Osteocyte (in vitro differentiated cells): Measurements from ENCODE around the gene VWDE. TPM values are rescaled to one million over a fixed set of nuclear protein-coding genes. Genes with fewer than 3 reads are reported as not detected.

Source experiments
- DNase-seq: peaks from one replicate; pipeline ENCODE4 v3.0.0; 2021; ENCODE audit warnings: mixed read lengths; ENCODE audit not compliant: unreplicated experiment; ENCODE audit errors: extremely low spot score
- H3K27ac Mint-ChIP-seq: one replicate; pipeline ENCODE4 v1.8.0; 2021; ENCODE audit warnings: mild to moderate bottlenecking, mixed read lengths; ENCODE audit not compliant: unreplicated experiment
- H3K27me3 Mint-ChIP-seq: one replicate; pipeline ENCODE4 v1.8.0; 2021; ENCODE audit warnings: mixed read lengths; ENCODE audit not compliant: unreplicated experiment
- H3K36me3 Mint-ChIP-seq: one replicate; pipeline ENCODE4 v1.8.0; 2021; ENCODE audit warnings: mixed read lengths; ENCODE audit not compliant: unreplicated experiment
- H3K4me1 Mint-ChIP-seq: one replicate; pipeline ENCODE4 v1.8.0; 2021; ENCODE audit warnings: mixed read lengths; ENCODE audit not compliant: unreplicated experiment
- H3K4me3 Mint-ChIP-seq: one replicate; pipeline ENCODE4 v1.8.0; 2021; ENCODE audit warnings: mild to moderate bottlenecking, moderate library complexity, mixed read lengths; ENCODE audit not compliant: unreplicated experiment
- H3K9me3 Mint-ChIP-seq: one replicate; pipeline ENCODE4 v1.8.0; 2021; ENCODE audit warnings: mixed read lengths; ENCODE audit not compliant: unreplicated experiment
- CTCF ChIP-seq: fragments of 200-600 bp; sonication (generic); IDR thresholded peaks from 2 replicates; pipeline ENCODE4 v1.5.0; 2021; ENCODE audit warnings: antibody characterized with exemption, mild to moderate bottlenecking, moderate library complexity
- total RNA-seq: library from RNA; stranded (reverse); gene quantifications from 2 replicates; pipeline ENCODE4 v1.2.1, GENCODE V29; 2021

Gene VWDE
- total RNA-seq, 1 donor from 2014 or later, result not detected

DNA sequence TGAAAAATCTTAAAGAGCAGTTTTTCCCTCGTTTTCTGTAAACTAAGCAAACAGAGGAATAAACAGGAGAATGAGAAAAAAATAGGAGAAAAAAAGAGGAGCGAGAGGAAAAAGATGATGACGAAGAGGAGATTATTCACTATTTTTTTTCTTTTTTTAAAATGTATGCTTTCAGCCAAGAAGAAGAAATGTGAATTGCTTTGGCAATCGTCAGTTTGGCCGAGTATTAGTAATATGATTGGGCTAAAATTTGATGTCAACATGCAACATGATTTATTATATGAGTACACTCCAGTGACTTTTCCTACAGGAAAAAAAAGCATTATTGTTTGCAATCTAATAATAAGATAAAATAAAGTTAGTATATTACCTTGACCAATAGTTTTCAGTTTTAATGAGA lies 26.3 kb downstream of the VWDE start:
- TF ChIP-seq CTCF, result no peak
- DNase-seq, result no peak
- Mint-ChIP-seq H3K36me3 (no peaks in the 10 kb centered on the region), H3K9me3 (no peaks in the 10 kb centered on the region), H3K4me1 (no peaks in the 10 kb centered on the region), H3K27ac (no peak overlapping the region), H3K4me3 (no peak overlapping the region), H3K27me3 (peaks cover 16% of the 10 kb centered on the region)

DNA sequence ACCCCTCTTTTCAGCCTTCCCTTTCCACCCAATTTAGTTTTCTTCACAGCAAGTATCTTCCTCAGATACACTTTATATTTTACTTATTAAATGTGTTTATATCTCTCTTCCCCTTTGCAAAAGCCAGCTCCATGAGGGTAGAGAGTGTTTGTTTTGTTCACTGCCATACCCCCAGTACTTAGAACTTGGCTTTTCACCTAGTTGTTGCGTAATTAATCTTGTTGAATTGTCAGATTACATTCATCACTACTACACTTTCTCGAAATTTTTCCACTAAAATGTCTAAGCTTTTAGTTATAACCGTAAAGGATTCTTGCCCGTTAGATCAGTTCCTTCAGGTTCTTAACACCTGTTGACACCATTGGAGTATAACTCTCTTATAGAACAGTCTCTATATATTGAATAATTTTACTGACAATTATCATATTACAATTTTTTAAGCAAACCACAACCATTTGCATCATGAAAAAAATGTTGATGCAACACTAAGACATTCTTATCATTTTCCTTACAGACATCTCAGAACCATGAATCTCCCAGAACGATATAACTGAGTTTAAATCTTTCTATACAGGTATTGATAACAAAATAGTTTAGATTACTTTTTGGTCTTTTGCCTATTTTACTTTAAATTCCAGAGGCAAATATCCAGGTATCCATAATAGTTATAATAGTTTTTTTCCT lies 29.9 kb downstream of the VWDE start:
- H3K36me3 Mint-ChIP-seq, result no peaks in the 10 kb centered on the region
- H3K27ac Mint-ChIP-seq, result no peak overlapping the region
- no peak for TF ChIP-seq CTCF
- no peak overlapping the region for H3K4me3 Mint-ChIP-seq
- no peak for DNase-seq
- H3K27me3 Mint-ChIP-seq, result peaks cover 8% of the 10 kb centered on the region
- H3K9me3 Mint-ChIP-seq, result no peaks in the 10 kb centered on the region
- H3K4me1 Mint-ChIP-seq, result no peaks in the 10 kb centered on the region

DNA sequence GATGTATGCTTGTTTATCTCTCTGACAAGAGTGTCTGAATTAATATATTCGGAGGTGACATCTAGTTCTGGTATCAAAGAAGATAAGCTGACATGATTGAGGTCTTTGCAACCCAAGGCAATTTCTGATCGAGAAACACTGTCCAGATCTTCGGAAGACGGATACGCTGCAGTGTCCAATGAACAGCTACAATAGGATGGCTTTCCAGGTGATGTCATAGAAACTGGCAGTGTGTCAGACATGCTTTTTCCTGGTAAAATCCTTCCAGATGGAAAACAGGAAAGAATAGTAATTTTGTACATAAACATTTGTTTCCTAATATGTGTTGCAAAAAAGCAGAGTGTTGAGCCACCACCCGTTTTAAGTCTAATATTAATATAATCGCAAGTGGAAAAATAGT lies 33.4 kb downstream of the VWDE start:
- H3K4me1 Mint-ChIP-seq, result no peaks in the 10 kb centered on the region
- DNase-seq, result no peak
- TF ChIP-seq CTCF, result no peak
- H3K9me3 Mint-ChIP-seq, result no peaks in the 10 kb centered on the region
- H3K27ac Mint-ChIP-seq, result no peak overlapping the region
- H3K27me3 Mint-ChIP-seq, result peaks cover 17% of the 10 kb centered on the region
- H3K4me3 Mint-ChIP-seq, result no peak overlapping the region
- H3K36me3 Mint-ChIP-seq, result no peaks in the 10 kb centered on the region

GRCh38 chr7:12369756-12370155 lies 33.9 kb downstream of the VWDE start:
- Mint-ChIP-seq H3K4me1 (no peaks in the 10 kb centered on the region), H3K36me3 (no peaks in the 10 kb centered on the region), H3K27ac (no peak overlapping the region), H3K9me3 (no peaks in the 10 kb centered on the region), H3K4me3 (no peak overlapping the region), H3K27me3 (peaks cover 19% of the 10 kb centered on the region)
- TF ChIP-seq CTCF, result no peak
- DNase-seq, result no peak

DNA sequence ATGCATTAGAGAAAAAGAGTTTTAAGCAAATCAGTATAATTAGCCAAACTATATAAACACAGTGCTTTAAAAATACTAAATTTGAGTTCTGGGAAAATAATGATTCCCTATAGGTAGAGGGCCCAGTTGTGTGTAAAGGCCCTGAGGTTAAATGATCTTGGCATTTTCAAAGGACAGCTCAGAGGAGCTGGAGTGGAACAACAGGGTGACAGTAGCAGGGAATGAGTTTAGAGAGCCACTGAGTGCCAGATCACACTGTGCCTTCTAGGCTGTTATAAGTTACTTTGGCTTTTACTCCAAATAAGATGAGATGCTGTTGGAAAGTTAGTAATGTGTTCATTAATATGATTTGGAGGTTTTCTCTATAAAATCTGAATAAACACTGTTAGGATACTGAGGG lies 34.6 kb downstream of the VWDE start:
- Mint-ChIP-seq H3K4me3 (no peak overlapping the region), H3K27ac (no peak overlapping the region), H3K36me3 (no peaks in the 10 kb centered on the region), H3K27me3 (peaks cover 20% of the 10 kb centered on the region), H3K4me1 (no peaks in the 10 kb centered on the region), H3K9me3 (no peaks in the 10 kb centered on the region)
- no peak for DNase-seq
- no peak for TF ChIP-seq CTCF
